GM03348 (cell line): ENCODE data around the gene LPCAT1.
"Not testable (repeated sequence)": the region's sequence is repeated elsewhere in the genome, so short reads cannot be mapped to it uniquely, and the experiment has no call there.

Source experiments
- DNase-seq: peaks from one replicate; pipeline ENCODE4 v3.0.0; 2012; ENCODE audit warnings: low spot score

The LPCAT1 gene, protein sequence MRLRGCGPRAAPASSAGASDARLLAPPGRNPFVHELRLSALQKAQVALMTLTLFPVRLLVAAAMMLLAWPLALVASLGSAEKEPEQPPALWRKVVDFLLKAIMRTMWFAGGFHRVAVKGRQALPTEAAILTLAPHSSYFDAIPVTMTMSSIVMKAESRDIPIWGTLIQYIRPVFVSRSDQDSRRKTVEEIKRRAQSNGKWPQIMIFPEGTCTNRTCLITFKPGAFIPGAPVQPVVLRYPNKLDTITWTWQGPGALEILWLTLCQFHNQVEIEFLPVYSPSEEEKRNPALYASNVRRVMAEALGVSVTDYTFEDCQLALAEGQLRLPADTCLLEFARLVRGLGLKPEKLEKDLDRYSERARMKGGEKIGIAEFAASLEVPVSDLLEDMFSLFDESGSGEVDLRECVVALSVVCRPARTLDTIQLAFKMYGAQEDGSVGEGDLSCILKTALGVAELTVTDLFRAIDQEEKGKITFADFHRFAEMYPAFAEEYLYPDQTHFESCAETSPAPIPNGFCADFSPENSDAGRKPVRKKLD

DNA sequence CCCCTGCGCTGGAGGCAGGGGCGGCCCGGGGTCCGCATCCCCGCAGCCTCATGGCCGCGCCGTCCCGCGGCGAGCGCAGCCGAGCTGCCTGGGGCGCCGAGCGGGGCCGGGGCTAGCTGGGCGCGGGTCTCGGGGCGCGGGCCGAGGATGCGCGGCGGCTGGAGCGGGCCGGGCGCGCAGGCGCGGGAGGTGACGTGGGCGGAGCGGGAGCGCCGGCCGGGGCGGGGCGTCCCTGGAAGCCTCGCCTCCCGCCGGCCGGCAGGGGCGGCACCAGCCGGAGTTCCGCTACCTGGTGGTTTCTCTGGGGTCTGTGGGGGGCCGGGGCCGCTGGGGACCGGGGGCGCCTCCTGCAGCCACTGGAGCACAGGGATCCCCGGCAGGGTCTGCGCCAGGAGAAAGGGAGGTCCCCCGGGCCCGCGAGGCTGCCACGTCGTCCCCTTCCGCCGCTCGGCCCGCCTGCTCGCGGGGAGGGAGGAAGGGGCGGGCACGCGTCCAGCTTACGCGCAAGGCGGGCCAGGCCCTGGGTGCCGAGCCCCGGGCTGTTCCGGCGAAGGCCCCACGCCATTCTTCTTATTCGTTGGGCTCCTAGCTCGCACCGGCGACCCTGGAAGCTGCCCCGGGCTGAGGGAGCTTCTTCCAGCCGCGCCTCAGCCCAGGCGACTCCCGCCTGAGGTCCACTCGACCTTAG is at the start of gene LPCAT1:
TSS of gene LPCAT1 (minus strand) at position 168 of the 688 bp plus-strand sequence. CDS start at position 52, 116 bp downstream.
- peak; percentile 98 for DNase-seq

DNA sequence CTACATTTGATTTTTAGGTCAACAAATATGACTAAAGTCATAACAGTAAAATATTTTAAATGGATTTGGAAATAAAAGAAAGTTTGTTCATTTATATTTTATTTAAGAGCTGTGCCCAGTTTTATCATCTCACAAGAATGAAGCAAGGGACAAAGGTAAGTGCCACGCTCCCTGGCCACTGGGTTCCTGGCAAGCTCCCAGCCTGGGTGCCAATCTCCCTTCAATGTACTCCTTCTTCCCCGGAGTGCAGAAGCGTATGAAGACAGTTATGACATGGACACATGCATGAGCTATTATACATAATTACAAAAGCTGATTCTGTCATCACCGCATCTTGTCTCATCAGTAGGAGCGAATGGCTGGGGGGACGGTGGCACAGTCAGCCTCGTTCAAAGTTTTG is 48.1 kb upstream of the LPCAT1 start:
- not testable (repeated sequence) for DNase-seq

DNA sequence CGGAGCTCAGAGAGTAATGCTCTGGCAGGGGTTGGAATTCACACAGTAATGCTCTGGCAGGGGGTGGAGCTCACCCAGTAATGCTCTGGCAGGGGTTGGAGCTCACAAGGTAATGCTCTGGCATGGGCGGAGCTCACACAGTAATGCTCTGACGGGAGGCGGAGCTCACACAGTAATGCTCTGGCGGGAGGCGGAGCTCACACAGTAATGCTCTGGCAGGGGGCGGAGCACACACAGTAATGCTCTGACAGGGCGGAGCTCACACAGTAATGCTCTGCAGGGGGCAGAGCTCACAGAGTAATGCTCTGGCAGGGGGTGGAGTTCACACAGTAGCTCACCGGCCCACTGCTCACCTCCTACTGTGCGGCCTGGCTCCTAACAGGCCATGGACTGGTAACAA is 47.2 kb upstream of the LPCAT1 start:
- DNase-seq = no peak

DNA sequence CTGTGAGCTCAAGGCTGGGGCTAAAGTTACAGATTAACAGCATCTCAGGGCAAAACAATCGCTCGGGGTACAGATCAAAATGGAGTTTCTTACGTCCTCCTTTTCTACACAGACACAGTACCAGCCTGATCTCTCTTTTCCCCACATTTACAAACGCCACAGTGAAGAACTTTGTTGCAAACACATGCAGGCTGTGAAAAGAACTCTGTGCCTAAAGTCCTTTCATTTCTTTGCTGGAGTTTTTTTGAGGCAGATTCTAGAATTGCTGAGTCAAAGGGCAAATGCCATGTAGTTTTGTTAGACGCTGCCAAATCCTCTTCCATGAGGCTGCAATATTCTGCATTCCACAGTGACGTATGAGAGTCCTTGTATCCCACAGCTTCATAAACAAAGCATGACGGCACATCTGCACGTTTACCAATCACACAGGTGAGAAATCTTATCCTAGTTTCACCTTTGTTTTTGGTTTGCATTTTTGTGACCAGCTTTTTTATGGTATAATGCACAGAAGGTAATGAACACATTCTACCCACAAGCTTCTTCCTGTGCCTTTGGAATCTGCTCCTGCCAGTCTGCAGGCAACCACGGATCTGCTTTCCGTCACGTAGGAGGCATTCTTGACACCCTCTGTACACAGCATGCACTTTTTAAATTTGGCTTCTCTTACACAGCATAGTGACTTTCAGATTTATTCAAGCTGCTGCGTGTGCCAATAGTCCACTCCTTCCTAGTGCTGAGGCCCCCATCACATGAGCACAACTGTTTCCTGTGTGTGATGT is 44.6 kb upstream of the LPCAT1 start:
- peak; percentile 52 for DNase-seq

DNA sequence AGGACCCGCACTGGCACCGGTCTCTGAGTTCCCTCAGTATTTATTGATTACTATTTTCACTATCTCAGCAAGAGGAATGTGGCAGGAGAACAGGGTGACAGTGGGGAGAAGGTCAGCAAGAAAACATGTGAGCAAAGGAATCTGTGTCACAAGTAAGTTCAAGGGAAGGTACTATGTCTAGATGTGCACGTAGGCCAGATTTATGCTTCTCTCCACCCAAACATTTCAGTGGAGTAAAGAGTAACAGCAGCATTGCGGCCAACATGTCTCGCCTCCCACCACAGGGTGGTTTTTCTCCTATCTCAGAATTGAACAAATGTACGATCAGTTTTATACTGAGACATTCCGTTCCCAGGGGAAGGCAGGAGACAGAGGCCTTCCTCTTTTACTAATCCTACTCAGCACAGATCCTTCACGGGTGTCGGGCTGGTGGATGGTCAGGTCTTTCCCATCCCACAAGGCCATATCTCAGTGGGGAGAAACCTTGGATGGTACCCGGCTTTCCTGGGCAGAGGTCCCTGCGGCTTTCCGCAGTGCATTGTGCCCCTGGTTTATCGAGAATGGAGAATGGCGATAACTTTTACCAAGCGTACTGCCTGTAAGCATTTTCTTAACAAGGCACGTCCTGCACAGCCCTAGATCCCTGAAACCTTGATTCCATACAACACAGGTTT is 43.9 kb upstream of the LPCAT1 start:
- not testable (repeated sequence) for DNase-seq

DNA sequence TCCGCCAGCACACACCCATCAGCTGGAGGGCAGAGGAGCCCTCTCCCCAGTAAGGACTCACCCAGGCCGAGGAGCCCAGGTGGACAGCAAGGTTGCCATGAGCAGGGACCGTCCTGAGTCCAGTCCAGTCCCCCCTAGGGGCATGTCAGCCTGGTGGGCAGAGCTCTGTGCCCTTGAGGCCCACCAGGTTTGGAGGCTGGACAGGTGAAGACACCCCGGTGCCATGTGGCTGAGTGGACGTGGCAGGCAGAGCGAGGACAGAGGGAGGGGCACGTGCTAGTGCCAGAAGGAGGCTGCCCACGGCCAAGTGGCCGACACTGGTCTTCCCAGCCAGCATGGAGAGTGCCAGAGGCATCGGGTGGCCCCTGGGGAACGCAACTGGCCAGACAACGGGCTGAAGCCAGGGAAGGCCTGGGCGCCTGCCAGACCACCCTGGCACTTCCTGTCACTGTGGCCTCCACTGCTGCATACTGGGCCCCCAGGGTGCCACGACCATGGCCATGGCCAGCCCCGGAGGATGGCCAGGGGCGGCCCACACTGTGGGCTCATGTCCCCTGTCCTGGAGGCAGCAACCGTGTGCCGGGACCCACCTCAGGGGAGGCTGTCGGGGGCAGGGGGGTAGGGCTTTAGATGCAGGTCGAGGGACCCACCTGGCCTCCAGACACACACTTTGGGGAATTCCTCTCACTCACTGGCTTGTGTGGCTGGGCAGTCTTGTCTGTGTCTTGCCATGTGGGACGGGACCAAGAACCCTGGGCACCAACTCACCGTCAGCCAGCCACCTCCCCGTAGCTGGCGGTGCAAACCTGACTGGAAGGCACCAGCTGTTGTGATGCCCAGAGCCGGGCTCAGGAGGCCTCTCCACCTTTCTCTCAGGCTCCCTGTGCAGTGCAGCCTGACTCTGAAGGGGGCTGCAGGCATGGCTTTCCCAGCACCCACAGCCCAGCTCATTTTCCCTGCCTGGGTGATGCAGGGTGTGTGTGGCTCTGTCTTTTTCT is 42.3 kb upstream of the LPCAT1 start:
- no peak for DNase-seq

DNA sequence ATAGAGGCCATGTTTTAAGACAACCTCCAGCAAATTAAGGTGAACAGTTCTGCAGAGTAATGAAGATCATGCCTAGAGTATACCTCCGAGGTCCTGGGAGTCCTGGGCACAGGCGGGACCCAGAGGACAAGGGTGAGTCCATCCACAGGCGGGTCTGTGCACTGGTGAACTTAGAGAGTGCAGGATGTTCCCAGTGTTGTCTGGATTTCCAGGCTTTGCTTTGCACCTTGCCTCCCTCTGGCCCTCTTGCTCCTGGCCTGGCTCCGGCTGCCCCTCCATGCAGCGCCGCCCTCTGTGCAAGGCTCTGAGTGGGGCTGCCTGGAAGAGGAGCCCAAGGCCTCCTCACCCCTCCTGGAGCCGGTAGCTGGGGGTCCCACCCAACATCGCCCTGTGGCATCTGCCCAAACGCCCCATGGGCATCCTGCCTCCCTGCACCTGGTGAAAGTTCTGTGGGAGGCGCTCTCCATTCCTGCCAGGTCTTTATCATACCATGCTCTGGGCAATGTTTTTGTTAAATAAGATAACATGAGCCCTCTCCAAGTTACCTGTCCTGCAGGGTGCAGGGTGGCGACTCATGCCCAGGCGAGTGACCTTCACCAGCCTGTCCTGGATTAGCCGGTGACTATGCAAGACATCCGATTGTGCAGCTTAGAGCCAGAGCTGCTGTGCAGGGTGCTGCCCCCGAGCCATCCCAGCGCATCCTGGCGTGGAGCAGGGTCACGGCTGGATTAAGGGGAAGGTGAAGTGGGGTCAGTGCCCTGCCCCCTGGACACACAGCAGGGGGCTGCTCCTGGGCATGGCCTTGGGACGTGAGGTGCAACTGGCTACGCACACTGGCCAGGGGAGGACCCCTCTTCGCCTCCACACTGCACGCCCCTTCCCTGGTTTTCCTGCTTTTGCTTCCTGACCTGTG is 41.3 kb upstream of the LPCAT1 start:
- no peak for DNase-seq

DNA sequence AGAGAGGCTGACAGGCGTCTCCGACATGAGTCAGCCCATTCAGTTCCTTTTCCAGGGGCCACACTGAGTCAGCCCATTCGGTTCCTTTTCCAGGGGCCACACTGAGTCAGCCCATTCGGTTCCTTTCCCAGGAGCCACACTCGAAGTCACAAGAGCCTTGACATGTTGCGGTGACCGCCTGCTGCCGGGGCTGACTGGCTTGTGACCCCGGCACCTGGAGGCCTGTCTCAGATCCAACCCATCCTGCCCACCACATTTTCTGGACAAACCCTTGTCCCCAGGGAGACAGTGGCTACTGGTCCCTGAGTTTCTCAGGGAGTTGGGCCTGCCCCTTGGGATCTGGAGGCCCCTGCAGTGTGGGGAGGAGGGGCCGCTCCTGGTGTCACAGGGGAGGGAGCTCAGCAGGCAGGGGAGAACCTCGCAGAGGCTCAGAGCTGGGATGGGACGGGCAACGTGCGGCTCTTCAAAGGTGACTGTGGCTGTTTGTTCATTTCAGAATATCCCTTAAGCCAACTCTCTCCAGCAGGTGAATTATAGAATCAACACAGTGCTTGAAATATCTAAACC is 40.5 kb upstream of the LPCAT1 start:
- peak; percentile 50 for DNase-seq

DNA sequence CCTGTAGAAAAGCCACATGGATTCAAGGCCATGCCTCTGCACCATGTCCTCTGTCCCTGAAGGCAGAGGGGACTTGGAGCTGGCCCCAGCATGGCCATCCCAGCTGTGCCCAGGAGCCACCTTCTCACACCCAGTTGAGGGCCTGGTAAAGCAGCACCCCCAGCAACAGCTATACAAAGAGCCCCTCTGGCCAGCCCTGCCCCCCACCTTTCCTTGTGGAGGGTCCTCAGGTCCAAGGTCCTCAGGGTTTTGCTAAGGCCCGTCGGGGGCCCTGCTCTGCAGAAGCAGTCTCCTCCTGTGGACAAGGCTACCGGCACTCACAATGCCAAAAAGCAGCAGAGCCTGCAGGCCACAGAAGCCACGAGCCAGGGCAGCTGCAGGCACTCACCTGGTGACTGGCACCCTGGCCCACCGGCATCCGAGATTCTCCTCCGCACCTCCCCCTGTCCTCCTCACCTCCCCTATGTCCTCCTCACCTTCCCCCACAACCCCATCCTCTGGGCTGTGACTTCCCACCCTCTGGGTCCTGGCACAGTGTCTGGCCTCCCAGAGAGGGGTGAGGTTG is 39.9 kb upstream of the LPCAT1 start:
- no peak for DNase-seq

DNA sequence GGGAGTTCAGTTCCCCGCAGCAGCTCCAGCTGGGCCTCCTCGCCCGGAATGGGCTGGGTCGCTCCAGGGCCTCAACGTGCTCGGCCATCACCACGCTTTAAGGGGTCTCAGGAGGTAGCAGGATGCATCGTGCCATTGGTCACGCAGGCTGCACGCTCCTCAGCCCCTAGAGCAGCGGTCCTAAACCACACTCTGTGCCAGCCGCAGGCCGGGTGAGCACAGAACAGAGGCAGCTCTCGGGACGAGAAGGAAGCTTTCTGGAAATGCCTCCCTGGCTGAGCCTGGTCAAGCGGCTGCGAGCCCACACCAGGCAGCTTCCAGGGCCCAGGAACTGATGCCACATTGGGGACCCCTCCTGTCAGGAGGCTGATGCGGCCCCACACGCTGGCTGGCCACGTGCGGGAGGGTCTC is 39.3 kb upstream of the LPCAT1 start:
- DNase-seq = no peak

DNA sequence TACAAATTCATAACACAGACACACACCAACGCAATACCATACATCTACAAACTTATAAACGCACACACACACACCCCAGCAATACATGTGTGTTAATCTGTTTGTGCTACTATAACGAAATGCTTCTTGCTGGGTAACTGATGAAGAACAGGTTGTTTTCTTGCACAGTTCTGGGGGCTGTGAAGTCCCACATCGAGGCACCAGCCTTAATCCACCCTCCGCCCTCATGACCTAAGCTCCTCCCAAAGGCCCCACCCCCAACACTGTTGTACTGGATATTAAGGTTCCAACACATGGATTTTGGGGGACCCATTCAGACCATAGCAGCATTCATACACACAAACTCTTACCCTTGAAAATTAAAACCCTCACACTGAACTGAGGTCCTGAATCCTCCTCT is 38.8 kb upstream of the LPCAT1 start:
- no peak for DNase-seq

DNA sequence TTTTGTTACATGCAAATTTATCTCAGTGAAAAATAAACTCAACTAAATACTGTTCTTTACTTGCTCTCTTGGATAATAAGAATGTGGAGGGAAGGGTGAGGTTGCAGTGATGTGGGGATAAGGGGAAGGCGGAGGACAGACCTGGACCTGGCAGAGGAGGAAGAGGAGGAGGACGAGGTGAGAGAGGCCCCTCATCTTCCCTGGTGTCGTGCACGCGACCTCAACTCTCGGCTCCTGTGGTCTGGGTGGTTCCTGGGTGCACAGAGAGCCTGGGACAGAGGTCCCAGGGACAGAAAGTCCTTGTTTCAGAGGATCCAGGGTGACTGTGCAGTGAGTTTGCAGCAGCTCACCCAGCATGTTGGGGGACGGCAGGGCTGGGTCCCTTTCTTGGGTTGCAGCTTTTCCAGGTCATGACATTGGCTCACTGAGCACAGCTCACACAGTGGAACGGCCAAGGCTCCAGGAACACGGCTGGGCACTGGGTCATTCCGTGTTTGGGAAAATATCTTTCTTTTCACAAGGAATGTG is 37.7 kb upstream of the LPCAT1 start:
- no peak for DNase-seq

DNA sequence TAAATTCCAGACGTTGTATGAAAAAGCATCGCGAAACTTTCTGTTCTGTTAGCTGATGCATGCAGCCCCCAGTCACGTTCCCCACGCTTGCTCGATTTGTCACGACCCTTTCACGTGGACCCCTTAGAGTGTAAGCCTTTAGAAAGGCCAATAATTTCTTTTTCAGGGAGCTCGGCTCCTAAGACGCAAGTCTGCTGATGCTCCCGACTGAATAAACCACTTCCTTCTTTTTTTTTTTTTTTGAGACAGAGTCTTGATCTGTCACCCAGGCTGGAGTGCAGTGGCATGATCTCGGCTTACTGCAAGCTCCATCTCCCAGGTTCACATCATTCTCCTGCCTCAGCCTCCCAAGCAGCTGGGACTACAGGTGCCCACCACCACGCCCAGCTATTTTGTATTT is 36.7 kb upstream of the LPCAT1 start:
- not testable (repeated sequence) for DNase-seq

DNA sequence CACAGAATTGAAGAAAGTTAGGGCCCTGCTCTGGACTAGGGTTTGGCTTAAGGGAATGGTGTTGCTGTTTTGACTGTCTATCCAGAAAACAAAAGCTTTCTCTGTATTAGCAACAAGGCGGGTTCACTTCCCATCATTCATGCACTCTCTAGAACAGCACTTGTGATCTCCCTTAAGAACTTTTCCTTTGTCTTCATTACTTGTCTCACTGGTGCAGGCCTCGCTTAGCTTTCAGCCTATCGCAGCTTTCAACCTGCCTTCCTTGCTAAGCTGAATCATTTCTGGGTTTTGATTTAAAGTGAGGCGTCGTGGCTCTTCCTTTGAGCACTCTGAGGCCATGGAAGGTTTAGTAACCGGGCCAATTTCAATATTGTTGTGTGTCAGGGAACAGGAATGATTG is 35.2 kb upstream of the LPCAT1 start:
- DNase-seq = no peak

DNA sequence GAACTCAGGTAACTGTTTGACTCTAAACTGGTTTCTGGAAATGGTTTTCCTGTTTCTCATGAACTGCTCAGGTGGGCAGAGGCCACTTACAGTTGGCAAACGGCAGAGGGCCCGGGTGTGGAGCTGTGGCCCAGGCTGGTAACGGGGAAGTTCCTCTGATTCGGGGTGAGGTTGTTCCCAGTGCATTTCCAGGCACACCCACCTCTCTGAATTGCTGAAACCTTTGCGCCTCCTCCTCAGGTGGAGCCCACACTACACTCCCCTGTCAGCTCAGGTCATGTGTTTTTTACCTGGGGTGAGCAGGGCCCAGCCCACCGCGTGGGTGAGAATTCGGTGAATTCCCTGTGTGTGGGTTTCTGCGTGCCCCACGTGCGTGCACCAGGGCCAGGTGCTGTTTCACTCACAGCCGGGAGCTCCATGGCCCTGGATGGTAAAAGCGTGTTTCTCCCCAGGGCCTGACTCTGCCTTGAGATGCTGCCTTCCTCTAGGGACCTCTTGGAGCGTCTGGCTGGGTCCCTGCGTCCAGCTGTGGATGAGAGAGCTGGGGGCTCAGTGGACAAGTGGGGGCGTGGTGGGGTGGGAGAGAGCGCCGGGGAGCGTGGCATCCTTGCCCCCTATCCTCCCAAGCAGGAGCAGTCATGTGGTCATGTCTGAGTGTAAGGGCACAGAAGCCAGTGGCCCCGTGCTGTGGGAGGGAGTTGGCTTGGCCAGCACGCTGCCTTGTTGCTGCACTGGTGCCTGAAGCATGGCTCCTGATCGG is 33.5 kb upstream of the LPCAT1 start:
- no peak for DNase-seq

DNA sequence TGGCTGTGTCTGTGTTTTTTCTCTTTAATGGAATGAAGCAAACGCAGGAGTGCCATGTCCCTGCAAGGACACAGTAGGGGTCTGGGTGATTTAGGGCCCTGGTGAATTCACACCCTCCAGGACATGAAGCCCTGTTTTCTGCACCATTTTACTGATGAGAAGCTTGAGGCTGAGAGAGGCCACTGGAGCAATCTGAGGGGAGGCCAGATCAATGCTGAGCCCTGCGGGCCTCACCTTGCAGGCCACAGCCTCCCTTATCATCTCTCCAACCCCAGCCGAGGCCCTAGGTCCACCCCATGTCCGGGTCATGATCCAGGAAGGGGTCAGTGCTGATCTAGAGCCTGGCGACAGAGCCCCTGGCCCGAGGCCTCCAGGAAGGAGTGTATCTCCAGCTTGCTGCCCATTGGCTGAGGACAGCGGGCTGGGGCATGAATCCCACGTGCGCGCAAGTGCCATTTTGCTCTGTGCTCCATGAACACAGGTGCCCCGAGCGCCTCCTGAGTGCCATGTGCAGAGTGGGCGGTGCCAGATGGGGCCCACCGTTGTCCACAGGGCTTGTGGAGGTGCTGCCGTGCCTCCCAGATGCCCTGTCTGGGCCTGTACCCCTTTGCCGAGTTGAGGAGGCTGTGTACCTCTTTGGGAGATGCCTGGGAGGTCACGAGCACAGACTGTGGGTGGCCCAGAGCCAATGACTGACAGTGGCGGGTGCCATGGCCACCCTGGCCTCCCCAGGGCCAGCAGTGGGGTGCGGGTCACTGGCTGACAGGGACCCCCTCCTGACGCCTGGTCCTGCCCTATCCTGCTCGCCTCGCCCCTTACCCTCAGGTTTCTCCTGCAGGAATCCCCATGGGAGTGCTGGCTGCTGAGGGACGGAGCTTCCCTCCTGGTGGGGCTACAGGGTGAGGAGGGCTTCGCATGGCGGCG is 32.3 kb upstream of the LPCAT1 start:
- DNase-seq = no peak
